NCI-H460 (cell line): ENCODE data around the gene CASP10. TPM values are rescaled to one million over a fixed set of nuclear protein-coding genes. Genes with fewer than 3 reads are reported as not detected.

ENCODE experiments used
- small RNA-seq, 2 experiments: library from RNA; depleted of rRNA; stranded (forward); fragments of <200 nt; gene quantifications; one replicate each; pipeline ENCODE3, GENCODE V24; 2014
- total RNA-seq: library from RNA; depleted of rRNA; stranded (reverse); fragments of >200 nt; shearing (Covaris generic); gene quantifications from 2 replicates; pipeline ENCODE4 v1.2.3, GENCODE V29; 2014; rRNA removed

The CASP10 gene
- total RNA-seq, 1 experiment from 2014 or later, result 13.0 TPM

Small RNA genes within 50 kb of the gene (small RNA-seq; reads per million reads assigned to genes)
- gene AC007283.2, result 0 reads per million in 2 experiments
- 0 to 0.06 reads per million in 2 experiments for gene MTND4LP13
- gene RNU7-45P, result 0 reads per million in 2 experiments

Other genes with a start within 250 kb of the CASP10 start
- gene ORC2, start 219.5 kb upstream of the CASP10 start, total RNA-seq, result 28.4 and 30.9 TPM in 2 replicates
- gene HYCC2, start 111.5 kb upstream of the CASP10 start, total RNA-seq, result 6.6 and 8.6 TPM in 2 replicates
- 106 and 123 TPM in 2 replicates for gene NDUFB3, start 111.1 kb upstream of the CASP10 start, total RNA-seq
- 70.1 and 71.1 TPM in 2 replicates for gene CFLAR, start 67.0 kb upstream of the CASP10 start, total RNA-seq
- gene CASP8, start 77.4 kb downstream of the CASP10 start, total RNA-seq, result 83.9 and 85.8 TPM in 2 replicates
- 0.45 and 2.1 TPM in 2 replicates for gene FLACC1, start 174.2 kb downstream of the CASP10 start, total RNA-seq